T-helper 2 cell treated with Interferon-gamma antibody and Interleukin-4, amounts not matched to agents 5 μg/mL and 100 μg/mL, for 36 hours (primary cell): ENCODE measurements around the gene SMAD2.
"Not testable (repeated sequence)": the region's sequence is repeated elsewhere in the genome, so short reads cannot be mapped to it uniquely, and the experiment has no call there.

Experiments
- DNase-seq: peaks from one replicate; pipeline ENCODE4 v3.0.0; 2021; ENCODE audit warnings: low spot score
- H3K27ac Mint-ChIP-seq: one replicate; pipeline ENCODE4 v1.8.0; 2021; ENCODE audit warnings: mild to moderate bottlenecking, mixed read lengths
- H3K27me3 Mint-ChIP-seq: one replicate; pipeline ENCODE4 v1.8.0; 2021; ENCODE audit warnings: low read depth, mixed read lengths
- H3K36me3 Mint-ChIP-seq: one replicate; pipeline ENCODE4 v1.8.0; 2021; ENCODE audit warnings: low read depth, mixed read lengths
- H3K4me1 Mint-ChIP-seq: one replicate; pipeline ENCODE4 v1.8.0; 2021; ENCODE audit warnings: low read depth, mixed read lengths
- H3K4me3 Mint-ChIP-seq: one replicate; pipeline ENCODE4 v1.8.0; 2022; ENCODE audit warnings: mild to moderate bottlenecking, moderate library complexity, mixed read lengths
- H3K9me3 Mint-ChIP-seq: one replicate; pipeline ENCODE4 v1.8.0; 2021; ENCODE audit warnings: mixed read lengths

The SMAD2 gene

GRCh38 chr18:47829831-47830230 lies 100.6 kb downstream of the SMAD2 start:
- Mint-ChIP-seq H3K4me1 (peaks cover 15% of the 10 kb centered on the region), H3K27ac (no peak overlapping the region), H3K4me3 (no peak overlapping the region), H3K9me3 (no peaks in the 10 kb centered on the region), H3K36me3 (peaks cover 55% of the 10 kb centered on the region), H3K27me3 (no peaks in the 10 kb centered on the region)
- no peak for DNase-seq

GRCh38 chr18:47828031-47828430 lies 102.4 kb downstream of the SMAD2 start:
- H3K27me3 Mint-ChIP-seq, H3K9me3 Mint-ChIP-seq, H3K27ac Mint-ChIP-seq, DNase-seq, H3K4me3 Mint-ChIP-seq: not testable (repeated sequence)
- Mint-ChIP-seq H3K36me3 (peaks cover 59% of the 10 kb centered on the region), H3K4me1 (peaks cover 12% of the 10 kb centered on the region)

GRCh38 chr18:47826157-47827074 lies 104.0 kb downstream of the SMAD2 start:
- no peak for DNase-seq
- no peaks in the 10 kb centered on the region for H3K27me3 Mint-ChIP-seq
- no peak overlapping the region for H3K27ac Mint-ChIP-seq
- H3K4me3 Mint-ChIP-seq: no peak overlapping the region
- peaks cover 4% of the 10 kb centered on the region for H3K4me1 Mint-ChIP-seq
- peaks cover 59% of the 10 kb centered on the region for H3K36me3 Mint-ChIP-seq
- H3K9me3 Mint-ChIP-seq: no peaks in the 10 kb centered on the region

DNA sequence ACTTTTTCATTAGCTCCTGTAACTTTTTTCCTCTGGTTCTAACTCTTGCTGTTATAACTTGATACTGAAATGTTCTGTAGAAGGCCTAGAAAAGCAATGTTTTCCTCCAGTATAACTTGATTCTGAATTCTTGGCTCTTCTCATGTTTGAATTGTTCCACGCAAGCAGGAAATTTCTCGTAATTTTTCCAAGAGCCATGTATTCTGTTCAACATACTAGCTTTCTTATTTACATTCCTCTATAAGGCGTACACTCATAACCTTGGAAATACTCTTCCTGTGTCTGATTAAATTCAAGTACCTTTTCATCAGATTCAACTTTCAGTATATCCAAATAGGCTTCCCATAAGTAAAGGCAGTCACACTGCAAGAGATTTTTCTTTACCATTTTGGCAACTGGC lies 109.1 kb downstream of the SMAD2 start:
- H3K4me3 Mint-ChIP-seq: no peak overlapping the region
- H3K27me3 Mint-ChIP-seq: no peaks in the 10 kb centered on the region
- H3K36me3 Mint-ChIP-seq: peaks cover 35% of the 10 kb centered on the region
- DNase-seq: no peak
- no peaks in the 10 kb centered on the region for H3K9me3 Mint-ChIP-seq
- no peak overlapping the region for H3K27ac Mint-ChIP-seq
- peaks cover 3% of the 10 kb centered on the region for H3K4me1 Mint-ChIP-seq

DNA sequence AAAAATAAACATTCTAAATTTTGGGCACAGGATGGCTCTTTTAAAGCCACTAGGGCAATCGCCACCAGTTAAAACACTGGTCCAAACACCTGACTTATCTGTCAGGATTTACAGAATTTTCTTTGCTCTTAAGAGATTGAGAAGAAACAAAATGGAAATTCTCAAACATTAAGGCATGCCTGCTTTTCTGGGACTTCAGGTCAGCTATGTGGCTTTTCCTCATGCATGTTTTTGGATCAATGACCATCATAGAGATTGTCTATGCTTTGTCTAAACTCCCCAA lies 112.7 kb downstream of the SMAD2 start:
- H3K27ac Mint-ChIP-seq: no peak overlapping the region

GRCh38 chr18:47817017-47817794 lies 113.3 kb downstream of the SMAD2 start:
- DNase-seq: no peak
- Mint-ChIP-seq H3K9me3 (no peaks in the 10 kb centered on the region), H3K4me1 (peaks cover 5% of the 10 kb centered on the region), H3K27me3 (no peaks in the 10 kb centered on the region), H3K27ac (no peak overlapping the region), H3K4me3 (no peak overlapping the region), H3K36me3 (peaks cover 26% of the 10 kb centered on the region)

More for the DNA sequence above, 112.7 kb downstream of the SMAD2 start:
- Mint-ChIP-seq H3K9me3 (no peaks in the 10 kb centered on the region), H3K4me1 (peaks cover 5% of the 10 kb centered on the region), H3K4me3 (no peak overlapping the region), H3K36me3 (peaks cover 29% of the 10 kb centered on the region), H3K27me3 (no peaks in the 10 kb centered on the region)
- DNase-seq: no peak

DNA sequence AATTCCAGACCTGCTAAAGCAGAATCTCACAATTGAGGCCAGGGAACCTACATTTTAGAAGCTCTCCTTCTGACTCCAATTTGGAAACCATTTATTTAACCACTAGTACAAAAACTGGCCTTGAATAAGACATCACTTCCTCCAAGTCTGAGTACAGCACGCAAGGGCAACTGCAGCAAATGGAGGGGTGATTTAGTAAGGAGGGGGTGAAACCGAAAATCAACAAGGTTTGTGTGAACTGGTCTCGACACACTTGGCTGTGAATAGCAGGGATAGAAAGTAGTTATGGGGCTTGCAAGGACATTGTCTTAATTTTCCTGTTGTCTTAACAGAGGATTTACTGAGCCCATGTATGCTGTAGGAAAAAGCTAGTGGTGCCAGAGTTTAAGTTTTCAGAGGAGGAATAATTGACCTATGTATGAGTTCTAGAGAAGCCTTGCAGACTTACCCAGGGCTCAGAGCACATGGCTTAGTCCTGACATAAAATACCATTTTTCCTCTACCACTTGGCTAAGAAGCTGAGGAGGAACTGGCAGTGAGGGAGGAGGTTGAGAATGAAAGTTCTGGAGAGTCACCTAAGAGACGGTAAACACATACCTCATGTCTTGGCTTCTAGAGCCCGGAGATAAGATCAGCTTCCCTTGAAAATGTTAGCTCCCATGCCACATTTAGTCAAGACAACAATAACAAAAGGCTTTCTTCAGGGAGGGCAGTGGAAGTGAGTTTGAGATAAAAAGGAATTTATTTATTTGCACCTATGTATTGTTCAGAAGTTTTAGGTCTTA lies 114.8 kb downstream of the SMAD2 start:
- DNase-seq: no peak
- H3K4me3 Mint-ChIP-seq: no peak overlapping the region
- no peaks in the 10 kb centered on the region for H3K27me3 Mint-ChIP-seq
- no peaks in the 10 kb centered on the region for H3K9me3 Mint-ChIP-seq
- peaks cover 24% of the 10 kb centered on the region for H3K36me3 Mint-ChIP-seq
- no peak overlapping the region for H3K27ac Mint-ChIP-seq
- H3K4me1 Mint-ChIP-seq: peaks cover 5% of the 10 kb centered on the region

GRCh38 chr18:47809420-47809819 lies 121.0 kb downstream of the SMAD2 start:
- Mint-ChIP-seq H3K4me1 (no peaks in the 10 kb centered on the region), H3K27ac (no peak overlapping the region), H3K27me3 (no peaks in the 10 kb centered on the region), H3K36me3 (peaks cover 6% of the 10 kb centered on the region), H3K4me3 (no peak overlapping the region), H3K9me3 (no peaks in the 10 kb centered on the region)
- no peak for DNase-seq

DNA sequence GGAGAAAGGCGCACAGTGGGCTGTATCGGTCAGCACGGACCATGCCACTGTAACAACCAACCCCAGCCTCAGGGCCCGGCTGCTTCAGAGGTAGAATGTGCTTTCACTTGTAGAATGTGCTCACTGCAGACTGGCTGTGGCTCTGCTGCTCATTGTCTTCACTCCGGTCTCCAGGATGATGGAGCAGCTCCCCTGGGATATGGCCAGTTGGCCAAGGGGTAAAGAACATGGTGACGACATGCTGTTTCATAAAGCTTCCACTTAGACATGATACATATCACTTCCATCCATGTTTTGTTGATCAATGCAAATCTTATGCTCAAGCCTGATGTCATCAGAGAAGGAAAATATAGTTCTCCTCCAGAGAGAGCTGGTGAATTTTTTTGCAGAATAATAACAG lies 127.7 kb downstream of the SMAD2 start:
- no peaks in the 10 kb centered on the region for H3K36me3 Mint-ChIP-seq
- no peaks in the 10 kb centered on the region for H3K4me1 Mint-ChIP-seq
- no peaks in the 10 kb centered on the region for H3K9me3 Mint-ChIP-seq
- peaks cover 3% of the 10 kb centered on the region for H3K27me3 Mint-ChIP-seq
- H3K27ac Mint-ChIP-seq: no peak overlapping the region
- no peak overlapping the region for H3K4me3 Mint-ChIP-seq
- DNase-seq: no peak

DNA sequence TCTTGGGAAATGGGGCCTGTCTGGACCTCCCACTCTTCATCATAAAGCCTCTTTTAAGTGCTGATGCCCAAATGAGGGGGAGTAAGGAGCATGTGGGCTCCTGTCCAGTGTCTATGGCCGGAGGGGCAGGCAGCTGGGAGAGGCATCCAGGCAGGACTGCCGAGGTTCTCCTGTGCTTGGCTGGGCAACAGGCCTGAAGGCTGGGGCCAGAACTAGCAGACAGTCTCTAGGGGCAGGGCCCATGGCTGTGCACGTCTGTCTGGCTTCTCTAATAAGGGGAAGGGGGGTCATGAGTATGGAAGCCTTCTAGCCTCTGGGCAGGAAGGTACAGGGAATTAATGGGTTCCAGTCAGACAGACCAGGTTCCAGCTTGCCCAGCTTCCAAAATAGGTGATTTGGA lies 128.6 kb downstream of the SMAD2 start:
- no peak for DNase-seq
- Mint-ChIP-seq H3K4me3 (no peak overlapping the region), H3K4me1 (no peaks in the 10 kb centered on the region), H3K27ac (no peak overlapping the region), H3K36me3 (no peaks in the 10 kb centered on the region), H3K9me3 (no peaks in the 10 kb centered on the region), H3K27me3 (peaks cover 3% of the 10 kb centered on the region)

DNA sequence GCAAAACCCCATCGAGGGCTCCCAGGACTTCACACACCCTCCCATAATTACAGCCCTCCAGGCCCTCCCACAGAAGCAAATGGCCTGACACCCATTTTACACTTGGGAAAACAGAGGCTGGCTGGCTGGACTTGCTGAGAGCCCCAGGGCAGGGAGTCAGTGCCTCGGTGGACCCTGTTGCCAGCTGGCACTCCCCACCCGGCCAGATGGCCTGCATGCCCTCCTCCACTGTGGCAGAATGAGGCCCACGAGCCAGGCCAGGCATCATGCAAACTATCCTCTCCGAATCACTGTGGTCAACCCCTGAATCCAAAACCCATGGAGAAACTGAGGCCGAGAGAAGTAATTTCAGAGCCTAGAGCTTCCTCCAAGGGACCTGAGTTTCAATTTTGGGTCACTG lies 129.7 kb downstream of the SMAD2 start:
- H3K9me3 Mint-ChIP-seq: no peaks in the 10 kb centered on the region
- no peak overlapping the region for H3K27ac Mint-ChIP-seq
- H3K4me1 Mint-ChIP-seq: no peaks in the 10 kb centered on the region
- H3K36me3 Mint-ChIP-seq: no peaks in the 10 kb centered on the region
- no peak for DNase-seq
- H3K27me3 Mint-ChIP-seq: peaks cover 3% of the 10 kb centered on the region
- no peak overlapping the region for H3K4me3 Mint-ChIP-seq

DNA sequence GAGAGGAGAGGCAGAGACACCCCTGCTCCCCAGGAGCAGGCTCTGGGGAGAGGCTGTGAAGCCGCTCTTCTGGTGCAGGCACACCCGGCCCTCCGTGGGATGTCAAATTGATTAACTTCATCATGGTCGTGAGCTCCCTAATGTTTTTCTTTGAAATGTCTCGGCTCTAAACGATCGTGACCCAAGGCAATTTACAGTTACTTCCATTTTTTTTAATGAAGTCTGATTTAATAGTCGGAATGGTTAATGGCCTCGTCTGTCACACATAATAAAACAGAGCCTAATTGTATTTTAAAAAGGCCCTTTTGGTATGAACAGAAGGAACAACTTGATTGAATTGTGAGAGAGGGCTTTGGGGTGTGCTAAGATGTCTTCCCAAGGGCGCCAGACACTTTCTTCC lies 130.2 kb downstream of the SMAD2 start:
- Mint-ChIP-seq H3K9me3 (no peaks in the 10 kb centered on the region), H3K4me1 (no peaks in the 10 kb centered on the region), H3K4me3 (no peak overlapping the region), H3K27ac (no peak overlapping the region), H3K36me3 (no peaks in the 10 kb centered on the region), H3K27me3 (peaks cover 7% of the 10 kb centered on the region)
- no peak for DNase-seq

DNA sequence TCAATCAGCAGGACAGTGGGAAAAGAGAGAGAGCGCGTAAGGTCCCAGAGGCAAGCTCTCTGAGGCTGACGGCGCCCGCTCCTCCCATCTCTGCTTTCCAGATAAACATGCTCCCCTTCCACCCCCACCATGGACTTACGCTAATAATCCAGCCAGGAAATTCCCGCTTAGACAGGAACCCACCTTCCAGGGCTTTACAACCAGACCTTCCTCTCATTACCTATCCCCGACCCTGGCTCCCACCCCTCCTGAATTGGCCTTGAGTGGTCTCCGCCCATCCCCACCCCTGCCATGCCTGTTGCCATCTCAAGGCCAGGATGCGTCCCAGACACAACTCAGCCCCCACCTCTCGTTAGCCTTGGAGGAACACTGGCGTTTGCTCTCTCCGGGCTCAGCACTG lies 131.1 kb downstream of the SMAD2 start:
- no peaks in the 10 kb centered on the region for H3K4me1 Mint-ChIP-seq
- H3K27me3 Mint-ChIP-seq: peaks cover 7% of the 10 kb centered on the region
- H3K27ac Mint-ChIP-seq: no peak overlapping the region
- no peaks in the 10 kb centered on the region for H3K36me3 Mint-ChIP-seq
- H3K9me3 Mint-ChIP-seq: no peaks in the 10 kb centered on the region
- H3K4me3 Mint-ChIP-seq: no peak overlapping the region
- DNase-seq: no peak

DNA sequence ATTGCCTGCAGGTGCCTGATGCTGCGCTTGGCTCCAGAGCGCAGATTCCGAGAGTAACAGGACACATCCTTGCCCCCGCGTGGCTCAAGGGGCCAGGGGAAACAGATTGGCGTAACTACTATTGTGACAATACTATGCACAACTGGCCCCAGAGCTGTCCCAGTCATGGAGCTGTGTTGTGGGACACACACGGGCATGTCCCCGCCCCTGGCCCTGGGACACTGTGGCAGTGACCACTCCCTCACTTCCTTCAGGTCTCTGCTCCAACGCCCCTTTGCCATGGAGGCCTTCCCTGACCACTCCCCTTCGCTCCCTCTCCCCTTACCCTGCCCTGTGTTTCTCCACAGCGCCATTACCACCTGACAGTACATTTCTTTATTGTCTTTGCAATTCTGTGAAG lies 132.1 kb downstream of the SMAD2 start:
- Mint-ChIP-seq H3K9me3 (no peaks in the 10 kb centered on the region), H3K27ac (no peak overlapping the region), H3K4me1 (no peaks in the 10 kb centered on the region), H3K4me3 (no peak overlapping the region), H3K36me3 (no peaks in the 10 kb centered on the region), H3K27me3 (peaks cover 12% of the 10 kb centered on the region)
- no peak for DNase-seq
